ENCODE measurements around the gene PPIL3.

Gene PPIL3

DNA sequence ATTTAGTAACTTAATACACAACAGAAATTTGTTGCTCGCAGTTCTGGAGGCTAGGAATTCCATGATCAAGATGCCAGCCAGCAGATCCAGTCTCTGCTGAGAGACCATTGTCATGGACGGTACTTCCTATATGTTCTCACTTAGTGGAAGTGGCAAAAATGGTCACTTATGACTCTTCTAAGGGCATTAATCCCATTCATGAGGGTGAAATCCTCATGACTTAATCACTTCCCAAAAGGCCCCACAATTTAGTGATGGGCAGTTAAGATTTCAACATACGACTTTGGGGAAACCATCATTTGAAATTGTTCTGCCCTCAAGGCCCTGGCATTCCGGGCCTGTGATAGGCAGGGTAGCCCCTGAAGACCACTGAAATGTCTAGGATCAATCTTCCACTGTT, 54.2 kb downstream of the PPIL3 start:
- TF ChIP-seq, protein P1, sequence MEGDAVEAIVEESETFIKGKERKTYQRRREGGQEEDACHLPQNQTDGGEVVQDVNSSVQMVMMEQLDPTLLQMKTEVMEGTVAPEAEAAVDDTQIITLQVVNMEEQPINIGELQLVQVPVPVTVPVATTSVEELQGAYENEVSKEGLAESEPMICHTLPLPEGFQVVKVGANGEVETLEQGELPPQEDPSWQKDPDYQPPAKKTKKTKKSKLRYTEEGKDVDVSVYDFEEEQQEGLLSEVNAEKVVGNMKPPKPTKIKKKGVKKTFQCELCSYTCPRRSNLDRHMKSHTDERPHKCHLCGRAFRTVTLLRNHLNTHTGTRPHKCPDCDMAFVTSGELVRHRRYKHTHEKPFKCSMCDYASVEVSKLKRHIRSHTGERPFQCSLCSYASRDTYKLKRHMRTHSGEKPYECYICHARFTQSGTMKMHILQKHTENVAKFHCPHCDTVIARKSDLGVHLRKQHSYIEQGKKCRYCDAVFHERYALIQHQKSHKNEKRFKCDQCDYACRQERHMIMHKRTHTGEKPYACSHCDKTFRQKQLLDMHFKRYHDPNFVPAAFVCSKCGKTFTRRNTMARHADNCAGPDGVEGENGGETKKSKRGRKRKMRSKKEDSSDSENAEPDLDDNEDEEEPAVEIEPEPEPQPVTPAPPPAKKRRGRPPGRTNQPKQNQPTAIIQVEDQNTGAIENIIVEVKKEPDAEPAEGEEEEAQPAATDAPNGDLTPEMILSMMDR (IDR thresholded peaks at IDR 0.05; ENCODE audit: low read length, missing control alignments), result no peak
- no peak for DNase-seq (ENCODE audit: low read depth)
- H3K4me3 ChIP-seq (replicated peaks; ENCODE audit: low read depth, low read length), result no peak overlapping the region

DNA sequence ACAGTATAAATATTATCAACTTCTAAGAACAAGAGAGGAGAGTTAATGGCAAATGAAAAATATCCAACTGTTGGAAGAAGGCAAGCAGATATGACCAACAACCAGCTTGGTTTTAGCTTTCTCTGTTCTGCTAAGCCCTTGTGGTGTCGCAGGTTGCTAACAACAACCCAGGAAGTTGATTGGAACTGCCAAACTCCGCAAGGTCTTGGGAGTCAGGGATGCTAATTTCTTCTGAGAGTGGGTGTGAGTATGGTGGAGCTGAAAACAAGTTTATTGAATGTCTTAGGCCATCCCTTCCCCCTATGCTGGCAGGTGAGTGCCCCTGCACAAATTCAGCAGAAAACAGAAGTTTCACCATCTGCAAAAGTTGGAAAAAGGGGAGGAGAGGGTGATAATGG, 59.6 kb downstream of the PPIL3 start:
- no peak for DNase-seq (ENCODE audit: low read depth)
- TF ChIP-seq, protein P1 (IDR thresholded peaks at IDR 0.05; ENCODE audit: low read length, missing control alignments), result no peak
- no peak overlapping the region for H3K4me3 ChIP-seq (replicated peaks; ENCODE audit: low read depth, low read length)

DNA sequence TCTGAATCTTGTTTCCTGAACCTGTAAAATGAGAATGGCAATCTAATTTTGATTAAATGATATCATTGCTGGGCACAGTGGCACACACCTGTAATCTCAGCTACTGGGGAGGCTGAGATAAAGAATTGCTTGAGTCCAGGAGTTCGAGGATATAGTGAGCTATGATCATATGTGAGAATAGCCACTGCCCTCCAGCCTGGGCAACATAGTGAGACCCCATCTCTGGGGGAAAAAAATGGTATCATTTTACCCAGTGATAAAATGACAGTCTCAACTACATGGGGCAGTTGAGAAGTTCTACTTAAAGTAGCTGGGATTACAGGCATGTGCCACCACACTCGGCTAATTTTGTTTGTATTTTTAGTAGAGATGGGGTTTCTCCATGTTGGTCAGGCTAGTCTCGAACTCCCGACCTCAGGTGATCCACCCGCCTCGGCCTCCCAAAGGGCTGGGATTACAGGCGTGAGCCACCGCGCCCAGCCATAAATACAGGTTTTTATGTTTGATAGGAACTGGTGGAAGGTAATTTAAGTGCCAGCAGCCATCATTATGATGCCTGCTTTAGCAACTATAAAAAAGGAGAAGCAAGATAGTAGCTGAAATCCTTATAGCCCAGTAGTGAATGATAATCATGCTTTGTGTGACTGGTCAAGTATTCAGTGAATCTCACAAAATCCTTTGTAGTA, 60.2 kb downstream of the PPIL3 start:
- no peak for DNase-seq (ENCODE audit: low read depth)
- TF ChIP-seq, protein P1 (IDR thresholded peaks at IDR 0.05; ENCODE audit: low read length, missing control alignments), result no peak
- no peak overlapping the region for H3K4me3 ChIP-seq (replicated peaks; ENCODE audit: low read depth, low read length)

DNA sequence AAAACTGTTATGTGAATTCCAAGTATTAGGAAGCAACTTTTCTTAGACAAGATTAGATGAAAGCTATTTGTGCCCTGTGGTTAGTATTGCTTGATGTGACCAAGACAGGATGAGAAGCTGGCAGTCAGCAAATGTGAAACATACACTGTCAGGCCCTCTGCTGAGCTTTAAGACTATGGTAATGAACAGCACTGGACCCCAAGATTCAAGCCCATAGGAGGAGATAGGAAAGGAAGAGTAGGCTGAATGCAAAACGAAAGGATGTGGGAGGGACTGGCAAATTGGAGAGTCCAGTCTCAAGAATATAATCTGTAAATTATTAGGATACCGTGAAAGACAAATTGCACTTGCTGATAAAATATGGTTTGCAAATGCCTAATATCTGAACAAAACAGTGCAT, 60.8 kb downstream of the PPIL3 start:
- TF ChIP-seq, protein P1 (IDR thresholded peaks at IDR 0.05; ENCODE audit: low read length, missing control alignments), result no peak
- no peak overlapping the region for H3K4me3 ChIP-seq (replicated peaks; ENCODE audit: low read depth, low read length)
- DNase-seq (ENCODE audit: low read depth), result no peak

DNA sequence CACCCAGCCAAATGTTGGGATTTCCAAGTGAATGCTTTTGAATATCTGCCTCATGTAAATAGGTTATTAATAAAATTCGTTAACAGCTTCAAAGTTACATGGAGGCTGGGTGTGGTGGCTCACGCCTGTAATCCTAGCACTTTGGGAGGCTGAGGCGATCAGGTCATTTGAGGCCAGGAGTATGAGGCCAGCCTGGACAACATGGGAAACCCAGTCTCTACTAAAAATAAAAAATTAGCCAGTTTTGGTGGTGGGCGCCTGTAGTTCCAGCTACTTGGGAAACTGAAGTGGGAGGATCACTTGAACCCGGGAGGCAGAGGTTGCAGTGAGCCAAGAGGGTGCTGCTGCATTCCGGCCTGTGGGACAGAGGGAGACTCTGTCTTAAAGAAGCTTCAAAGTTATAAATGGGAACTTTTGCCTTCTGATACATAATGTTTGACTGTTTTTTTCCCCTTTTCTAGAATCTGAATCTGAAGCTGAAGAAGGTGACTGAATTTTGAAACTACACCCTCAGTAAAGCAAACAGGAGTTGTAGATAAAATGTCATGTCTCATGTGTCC, 67.1 kb downstream of the PPIL3 start:
- DNase-seq (ENCODE audit: low read depth), result no peak
- H3K4me3 ChIP-seq (replicated peaks; ENCODE audit: low read depth, low read length), result no peak overlapping the region
- TF ChIP-seq, protein P1 (IDR thresholded peaks at IDR 0.05; ENCODE audit: low read length, missing control alignments), result no peak
